ENCODE measurements around the gene TRIOBP. TPM values are rescaled to one million over a fixed set of nuclear protein-coding genes. Genes with fewer than 3 reads are reported as not detected.

The TRIOBP gene
- total RNA-seq, 4 donors from 2014 or later: 54.6 to 89.1 (median 83.6) TPM

GRCh38 chr22:37806409-37807333, 109.8 kb downstream of the TRIOBP start:
- H3K4me3 ChIP-seq: peak overlapping the region; percentile 46 to 91 (median 58)
- H3K27me3 ChIP-seq: no peaks in the 10 kb centered on the region
- no peaks in the 10 kb centered on the region for H3K36me3 ChIP-seq
- TF ChIP-seq POLR2A (IDR thresholded peaks at IDR 0.05) (no peak), CTCF (IDR thresholded peaks at IDR 0.05) (peak in 2 of 6 experiments; percentile 2 to 3)
- H3K27ac ChIP-seq: peak overlapping the region in 3 of 4 donors; percentile 38 to 96 (median 88)
- peaks cover 0 to 53% (median 12%) of the 10 kb centered on the region in 4 donors for H3K4me1 ChIP-seq
- H3K9me3 ChIP-seq: no peaks in the 10 kb centered on the region
- DNase-seq: peak in 1 of 3 donors; percentile 59

- Histone ChIP-seq H3K9me3 (no peaks in the 10 kb centered on the region), H3K4me1 (peaks cover 0 to 51% (median 10%) of the 10 kb centered on the region in 4 donors), H3K36me3 (no peaks in the 10 kb centered on the region), H3K27me3 (no peaks in the 10 kb centered on the region), H3K4me3 (peak within 1 kb of the TSS; percentile 46 to 91 (median 58)), H3K27ac (peak within 1 kb of the TSS; percentile 5 to 96 (median 63))
- peak; percentile 81 to 98 (median 97) for DNase-seq
- TF ChIP-seq CTCF (IDR thresholded peaks at IDR 0.05) (no peak), POLR2A (IDR thresholded peaks at IDR 0.05) (peak; percentile 65 to 77)
These were observed 110.8 kb downstream of the TRIOBP start, which contains the start of gene GCAT for GRCh38 chr22:37807410-37808293. Gene GCAT (plus strand): TSS chr22:37807934. CDS start chr22:37807968, 34 bp downstream.

- Histone ChIP-seq H3K27ac (peak overlapping the region; percentile 5 to 96 (median 63)), H3K27me3 (no peaks in the 10 kb centered on the region), H3K36me3 (no peaks in the 10 kb centered on the region), H3K4me1 (peaks cover 0 to 45% (median 8%) of the 10 kb centered on the region in 4 donors), H3K9me3 (no peaks in the 10 kb centered on the region), H3K4me3 (peak overlapping the region; percentile 46 to 91 (median 58))
- DNase-seq: no peak
- TF ChIP-seq POLR2A (IDR thresholded peaks at IDR 0.05) (no peak), CTCF (IDR thresholded peaks at IDR 0.05) (no peak)
These were observed 111.4 kb downstream of the TRIOBP start for GRCh38 chr22:37808294-37808657.

- DNase-seq: no peak
- no peak for TF ChIP-seq CTCF (IDR thresholded peaks at IDR 0.05)
- no peak for TF ChIP-seq POLR2A (IDR thresholded peaks at IDR 0.05)
- Histone ChIP-seq H3K4me3 (no peak overlapping the region), H3K9me3 (no peaks in the 10 kb centered on the region), H3K36me3 (no peaks in the 10 kb centered on the region), H3K27me3 (no peaks in the 10 kb centered on the region), H3K4me1 (peaks cover 0 to 31% (median 8%) of the 10 kb centered on the region in 4 donors), H3K27ac (no peak overlapping the region)
These were observed 113.0 kb downstream of the TRIOBP start for GRCh38 chr22:37809672-37810333.

GRCh38 chr22:37811867-37812266, 115.0 kb downstream of the TRIOBP start:
- no peak overlapping the region for H3K27ac ChIP-seq

More at GRCh38 chr22:37811867-37812266, 115.0 kb downstream of the TRIOBP start:
- H3K4me1 ChIP-seq: peaks cover 0 to 20% (median 8%) of the 10 kb centered on the region in 4 donors
- no peak for TF ChIP-seq CTCF (IDR thresholded peaks at IDR 0.05)
- no peak for TF ChIP-seq POLR2A (IDR thresholded peaks at IDR 0.05)
- H3K4me3 ChIP-seq: no peak overlapping the region
- no peaks in the 10 kb centered on the region for H3K27me3 ChIP-seq
- no peak for DNase-seq
- H3K36me3 ChIP-seq: peaks cover 0 to 6% (median 0%) of the 10 kb centered on the region in 3 donors
- H3K9me3 ChIP-seq: no peaks in the 10 kb centered on the region

Data from Peyer's patch (tissue), 4 donors.